ENCODE data around the gene MAPT. TPM values are rescaled to one million over a fixed set of nuclear protein-coding genes. Genes with fewer than 3 reads are reported as not detected.

MAPT gene
- total RNA-seq, 1 donor from 2014 or later: 2.9 TPM

DNA sequence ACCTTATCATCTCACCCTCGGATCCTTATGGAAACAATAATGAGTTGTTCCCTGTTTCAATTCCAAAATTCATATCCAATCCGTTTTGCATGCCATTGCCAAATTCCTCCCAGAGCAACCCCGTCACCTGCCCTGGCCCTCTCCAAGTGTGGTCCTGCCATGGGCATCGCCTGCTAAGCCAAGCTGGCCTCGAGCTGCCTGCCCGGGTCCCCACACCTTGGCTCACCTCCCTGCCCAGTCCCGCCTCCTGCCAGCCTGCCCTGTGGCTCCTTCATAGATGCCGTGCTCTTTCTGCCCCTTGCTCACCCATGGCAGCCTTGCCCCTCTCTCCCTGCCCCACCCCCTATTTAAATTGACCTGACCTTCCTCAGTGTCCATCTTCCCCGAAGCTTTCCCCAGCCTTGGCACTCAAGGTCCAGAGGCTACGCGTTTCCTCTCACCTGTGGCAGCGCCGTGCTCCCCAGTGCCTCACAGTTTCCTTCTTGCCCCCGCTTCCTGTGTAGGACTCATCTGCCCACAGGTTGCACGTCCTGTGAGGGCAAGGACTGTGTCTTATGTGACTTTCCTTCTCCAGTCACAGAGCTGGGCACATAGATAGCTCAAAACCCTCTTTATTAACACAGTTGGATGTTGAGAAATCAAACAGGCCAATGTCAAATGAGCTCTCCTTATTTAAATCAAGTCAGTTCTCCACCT, 12.7 kb downstream of the MAPT start:
- DNase-seq (ENCODE audit: low spot score): no peak
- Mint-ChIP-seq H3K27me3 (ENCODE audit: low read depth) (peaks cover 45% of the 10 kb centered on the region), H3K4me1 (ENCODE audit: low read depth) (no peaks in the 10 kb centered on the region), H3K9me3 (ENCODE audit: low read depth) (peaks cover 2% of the 10 kb centered on the region), H3K27ac (ENCODE audit: unreplicated experiment) (no peak overlapping the region), H3K36me3 (ENCODE audit: low read depth) (no peaks in the 10 kb centered on the region), H3K4me3 (ENCODE audit: unreplicated experiment) (no peak overlapping the region)
- TF ChIP-seq, protein P1, sequence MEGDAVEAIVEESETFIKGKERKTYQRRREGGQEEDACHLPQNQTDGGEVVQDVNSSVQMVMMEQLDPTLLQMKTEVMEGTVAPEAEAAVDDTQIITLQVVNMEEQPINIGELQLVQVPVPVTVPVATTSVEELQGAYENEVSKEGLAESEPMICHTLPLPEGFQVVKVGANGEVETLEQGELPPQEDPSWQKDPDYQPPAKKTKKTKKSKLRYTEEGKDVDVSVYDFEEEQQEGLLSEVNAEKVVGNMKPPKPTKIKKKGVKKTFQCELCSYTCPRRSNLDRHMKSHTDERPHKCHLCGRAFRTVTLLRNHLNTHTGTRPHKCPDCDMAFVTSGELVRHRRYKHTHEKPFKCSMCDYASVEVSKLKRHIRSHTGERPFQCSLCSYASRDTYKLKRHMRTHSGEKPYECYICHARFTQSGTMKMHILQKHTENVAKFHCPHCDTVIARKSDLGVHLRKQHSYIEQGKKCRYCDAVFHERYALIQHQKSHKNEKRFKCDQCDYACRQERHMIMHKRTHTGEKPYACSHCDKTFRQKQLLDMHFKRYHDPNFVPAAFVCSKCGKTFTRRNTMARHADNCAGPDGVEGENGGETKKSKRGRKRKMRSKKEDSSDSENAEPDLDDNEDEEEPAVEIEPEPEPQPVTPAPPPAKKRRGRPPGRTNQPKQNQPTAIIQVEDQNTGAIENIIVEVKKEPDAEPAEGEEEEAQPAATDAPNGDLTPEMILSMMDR (IDR thresholded peaks at IDR 0.05): no peak

DNA sequence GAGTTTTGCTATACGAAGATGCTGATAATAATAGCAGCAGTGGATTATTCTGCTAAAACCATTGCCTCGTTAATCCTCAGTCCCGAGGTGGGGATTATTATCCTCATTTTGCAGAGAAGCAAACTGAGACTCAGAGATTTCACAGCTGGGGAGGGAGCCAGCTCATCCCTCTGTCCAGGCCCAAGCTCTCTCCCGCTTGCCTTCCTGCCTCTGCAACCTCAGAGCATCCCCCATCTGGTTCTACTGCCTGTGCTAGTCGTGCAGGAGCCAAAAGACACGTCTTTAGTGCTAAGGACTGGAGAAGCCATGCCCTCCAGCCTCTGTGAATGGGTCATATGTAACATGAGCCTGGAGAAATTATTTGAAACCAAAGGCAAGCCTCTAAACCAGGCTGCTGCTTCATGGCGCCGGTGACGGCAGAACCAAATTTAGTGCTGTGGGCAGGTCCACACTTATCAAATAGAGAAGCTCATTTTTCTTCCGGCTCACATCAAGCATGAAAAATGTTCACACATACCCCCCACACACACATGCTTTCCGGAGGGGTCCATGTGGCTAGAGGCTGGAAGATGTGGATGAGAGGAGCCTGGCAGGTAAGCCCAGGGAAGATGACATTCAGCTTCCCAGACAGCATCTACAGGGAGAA, 13.5 kb downstream of the MAPT start:
- peaks cover 8% of the 10 kb centered on the region for H3K9me3 Mint-ChIP-seq (ENCODE audit: low read depth)
- TF ChIP-seq, protein P1 (IDR thresholded peaks at IDR 0.05): no peak
- no peak overlapping the region for H3K4me3 Mint-ChIP-seq (ENCODE audit: unreplicated experiment)
- peaks cover 3% of the 10 kb centered on the region for H3K36me3 Mint-ChIP-seq (ENCODE audit: low read depth)
- DNase-seq (ENCODE audit: low spot score): no peak
- peaks cover 42% of the 10 kb centered on the region for H3K27me3 Mint-ChIP-seq (ENCODE audit: low read depth)
- no peaks in the 10 kb centered on the region for H3K4me1 Mint-ChIP-seq (ENCODE audit: low read depth)
- no peak overlapping the region for H3K27ac Mint-ChIP-seq (ENCODE audit: unreplicated experiment)

DNA sequence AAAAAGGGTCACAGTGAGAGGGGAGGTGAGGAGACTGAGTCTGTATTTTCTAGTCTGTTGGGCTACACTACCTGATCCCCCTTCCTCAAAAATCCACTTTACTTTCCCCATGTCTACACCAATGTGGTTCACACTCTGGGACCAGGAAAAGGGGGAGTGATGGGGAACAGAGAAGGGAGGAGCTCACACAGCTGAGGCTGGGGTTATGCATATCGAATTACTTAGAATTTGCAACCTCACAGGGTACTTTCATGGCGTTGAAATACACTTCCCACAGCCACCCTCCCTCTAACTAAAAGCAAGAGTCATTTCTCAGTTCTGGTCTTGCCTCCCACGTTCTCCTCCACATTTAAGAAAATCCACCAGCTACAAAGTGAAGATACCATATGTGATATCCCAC, 14.1 kb downstream of the MAPT start:
- Mint-ChIP-seq H3K4me1 (ENCODE audit: low read depth) (no peaks in the 10 kb centered on the region), H3K9me3 (ENCODE audit: low read depth) (peaks cover 10% of the 10 kb centered on the region), H3K36me3 (ENCODE audit: low read depth) (peaks cover 7% of the 10 kb centered on the region), H3K4me3 (ENCODE audit: unreplicated experiment) (no peak overlapping the region), H3K27ac (ENCODE audit: unreplicated experiment) (no peak overlapping the region), H3K27me3 (ENCODE audit: low read depth) (peaks cover 47% of the 10 kb centered on the region)
- DNase-seq (ENCODE audit: low spot score): no peak
- TF ChIP-seq, protein P1 (IDR thresholded peaks at IDR 0.05): no peak

DNA sequence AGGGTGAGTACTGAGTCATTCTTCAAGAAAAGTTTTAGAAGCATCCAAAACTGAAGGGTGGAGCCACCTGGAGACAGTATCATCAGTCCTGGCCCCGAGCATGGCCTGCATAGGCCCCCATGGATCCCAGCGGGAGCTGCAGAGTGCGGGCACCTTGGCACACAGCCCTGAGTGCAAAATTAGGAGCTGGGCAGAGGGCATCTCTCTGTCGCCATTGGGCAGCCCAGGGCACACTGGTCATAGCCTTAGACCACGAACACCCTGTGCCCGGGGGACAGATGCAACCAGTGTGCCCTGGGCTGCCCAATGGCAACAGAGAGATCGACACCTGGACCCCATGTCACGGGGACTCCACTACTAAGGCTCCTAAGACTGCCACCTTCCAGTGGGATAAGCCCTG, 14.6 kb downstream of the MAPT start:
- TF ChIP-seq, protein P1 (IDR thresholded peaks at IDR 0.05): no peak
- no peak overlapping the region for H3K4me3 Mint-ChIP-seq (ENCODE audit: unreplicated experiment)
- H3K9me3 Mint-ChIP-seq (ENCODE audit: low read depth): peaks cover 10% of the 10 kb centered on the region
- DNase-seq (ENCODE audit: low spot score): no peak
- peaks cover 7% of the 10 kb centered on the region for H3K36me3 Mint-ChIP-seq (ENCODE audit: low read depth)
- peaks cover 49% of the 10 kb centered on the region for H3K27me3 Mint-ChIP-seq (ENCODE audit: low read depth)
- no peak overlapping the region for H3K27ac Mint-ChIP-seq (ENCODE audit: unreplicated experiment)
- peaks cover 2% of the 10 kb centered on the region for H3K4me1 Mint-ChIP-seq (ENCODE audit: low read depth)

DNA sequence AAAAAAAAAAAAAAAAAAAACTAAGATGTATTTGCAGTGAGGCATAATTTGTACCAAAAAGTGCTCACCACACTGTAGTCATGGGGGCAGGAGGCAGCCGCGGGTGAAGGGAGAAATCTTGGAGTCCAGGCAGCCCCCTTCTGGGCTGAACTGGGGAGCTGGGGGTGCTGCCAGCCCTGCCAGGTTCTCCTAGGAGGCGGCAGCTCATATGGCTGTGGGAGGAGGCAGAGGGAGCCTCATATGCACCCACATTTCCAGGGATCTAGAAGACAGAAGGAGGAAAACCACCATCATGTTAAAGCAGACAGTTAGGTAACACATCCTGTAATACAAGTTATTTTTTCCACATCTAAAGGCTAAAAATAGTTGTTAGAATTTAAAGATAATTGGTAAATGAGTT, 16.3 kb downstream of the MAPT start:
- Mint-ChIP-seq H3K27me3 (ENCODE audit: low read depth) (peaks cover 49% of the 10 kb centered on the region), H3K27ac (ENCODE audit: unreplicated experiment) (no peak overlapping the region), H3K9me3 (ENCODE audit: low read depth) (peaks cover 10% of the 10 kb centered on the region), H3K4me1 (ENCODE audit: low read depth) (peaks cover 3% of the 10 kb centered on the region), H3K36me3 (ENCODE audit: low read depth) (peaks cover 7% of the 10 kb centered on the region), H3K4me3 (ENCODE audit: unreplicated experiment) (no peak overlapping the region)
- no peak for DNase-seq (ENCODE audit: low spot score)
- TF ChIP-seq, protein P1 (IDR thresholded peaks at IDR 0.05): no peak

All from chondrocyte (in vitro differentiated cells).